Measurements from ENCODE around the gene ERO1B.
"Not testable (repeated sequence)": the region's sequence is repeated elsewhere in the genome, so short reads cannot be mapped to it uniquely, and the experiment has no call there.

ERO1B gene

GRCh38 chr1:236193184-236193583 is 88.6 kb downstream of the ERO1B start:
- DNase-seq (ENCODE audit: low read depth in 2 of 2, low spot score in 1 of 2), result no peak

GRCh38 chr1:236188084-236188483 is 93.7 kb downstream of the ERO1B start:
- not testable (repeated sequence) for DNase-seq (ENCODE audit: low read depth in 2 of 2, low spot score in 1 of 2)

DNA sequence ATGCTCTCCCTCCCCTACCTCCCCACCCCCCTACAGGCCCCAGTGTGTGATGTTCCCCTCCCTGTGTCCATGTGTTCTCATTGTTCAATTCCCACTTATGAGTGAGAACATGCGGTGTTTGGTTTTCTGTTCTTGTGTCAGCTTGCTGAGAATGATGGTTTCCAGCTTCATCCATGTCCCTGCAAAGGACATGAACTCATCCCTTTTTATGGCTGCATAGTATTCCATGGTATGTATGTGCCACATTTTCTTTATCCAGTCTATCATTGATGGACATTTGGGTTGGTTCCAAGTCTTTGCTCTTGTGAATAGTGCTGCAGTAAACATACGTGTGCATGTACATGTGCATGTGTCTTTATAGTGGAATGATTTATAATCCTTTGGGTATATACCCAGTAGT is 95.3 kb downstream of the ERO1B start:
- DNase-seq (ENCODE audit: low read depth in 2 of 2, low spot score in 1 of 2), result not testable (repeated sequence)

GRCh38 chr1:236185687-236186086 is 96.1 kb downstream of the ERO1B start:
- DNase-seq (ENCODE audit: low read depth in 2 of 2, low spot score in 1 of 2), result no peak

- no peak for DNase-seq (ENCODE audit: low read depth in 2 of 2, low spot score in 1 of 2)
Observed at GRCh38 chr1:236181059-236181458, 100.7 kb downstream of the ERO1B start.

- no peak for DNase-seq (ENCODE audit: low read depth in 2 of 2, low spot score in 1 of 2)
Observed at GRCh38 chr1:236179634-236180033, 102.1 kb downstream of the ERO1B start.

- DNase-seq (ENCODE audit: low read depth in 2 of 2, low spot score in 1 of 2), result no peak
Observed at GRCh38 chr1:236176337-236177336, 105.1 kb downstream of the ERO1B start.

DNA sequence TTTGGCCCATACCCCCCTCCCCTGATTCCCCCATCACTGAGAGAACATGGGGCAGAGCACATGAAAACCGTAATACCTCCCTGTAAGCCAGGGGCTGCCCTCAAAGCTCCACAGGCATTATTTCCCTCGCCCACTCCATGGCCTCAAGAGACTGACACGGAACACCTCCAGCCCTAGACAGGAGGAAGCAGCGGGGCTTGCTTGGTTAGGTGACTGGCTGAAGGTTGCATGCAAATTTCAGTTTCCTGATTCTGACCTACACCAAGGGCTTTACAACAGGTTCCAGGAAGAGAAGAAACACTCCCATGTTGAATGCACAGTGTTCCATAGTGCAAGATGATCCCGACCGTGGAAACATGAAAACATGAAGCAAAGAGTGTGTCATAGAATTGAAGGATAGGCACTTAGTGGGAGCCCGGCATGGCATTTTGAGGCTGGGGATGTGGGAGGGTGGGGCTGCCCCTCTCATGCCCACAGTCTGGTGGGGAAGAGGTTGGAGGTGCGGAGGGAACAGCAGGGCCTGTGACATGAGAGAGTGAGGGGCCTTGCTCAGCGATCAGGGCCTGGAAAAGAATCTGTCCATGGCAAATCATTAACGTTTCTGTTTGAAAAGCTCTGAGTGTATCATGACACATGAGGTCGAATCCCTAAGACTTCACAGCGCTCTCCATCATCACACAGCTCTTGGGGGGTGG is 106.0 kb downstream of the ERO1B start:
- no peak for DNase-seq (ENCODE audit: low read depth in 2 of 2, low spot score in 1 of 2)

DNA sequence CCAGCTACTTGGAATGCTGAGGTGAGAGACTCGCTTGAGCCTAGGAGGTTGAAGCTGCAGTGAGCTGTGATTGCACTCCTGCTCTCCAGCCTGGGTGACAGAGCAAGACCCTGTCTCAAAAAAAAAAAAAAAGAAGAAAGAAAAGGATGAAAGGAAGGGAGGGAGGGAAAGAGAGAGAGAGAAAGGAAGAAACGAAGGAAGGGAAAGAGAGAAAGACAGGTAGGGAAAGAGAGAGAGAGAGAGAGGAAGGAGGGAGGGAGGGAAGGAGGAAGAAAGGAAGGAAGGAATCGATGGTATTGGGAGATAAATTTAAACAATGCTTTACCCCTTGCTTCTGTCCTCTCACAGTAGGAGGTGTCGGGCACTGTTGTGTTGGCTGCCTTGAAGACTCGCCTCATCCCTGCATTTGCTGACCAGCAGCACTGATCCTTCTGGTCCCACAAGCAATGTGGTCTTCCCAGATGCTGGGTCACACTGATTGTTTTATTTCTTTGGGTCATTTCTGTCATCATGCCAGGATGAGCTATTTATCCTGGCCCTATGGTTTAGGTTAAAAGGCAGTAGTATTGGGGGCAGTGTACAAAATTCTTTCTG is 108.5 kb downstream of the ERO1B start:
- DNase-seq (ENCODE audit: low read depth in 2 of 2, low spot score in 1 of 2), result no peak

- DNase-seq (ENCODE audit: low read depth in 2 of 2, low spot score in 1 of 2), result no peak
Observed at GRCh38 chr1:236172041-236172579, 109.6 kb downstream of the ERO1B start.

- DNase-seq (ENCODE audit: low read depth in 2 of 2, low spot score in 1 of 2), result no peak
Observed at GRCh38 chr1:236168716-236169429, 112.9 kb downstream of the ERO1B start.

- no peak for DNase-seq (ENCODE audit: low read depth in 2 of 2, low spot score in 1 of 2)
Observed at GRCh38 chr1:236167578-236167977, 114.2 kb downstream of the ERO1B start.

DNA sequence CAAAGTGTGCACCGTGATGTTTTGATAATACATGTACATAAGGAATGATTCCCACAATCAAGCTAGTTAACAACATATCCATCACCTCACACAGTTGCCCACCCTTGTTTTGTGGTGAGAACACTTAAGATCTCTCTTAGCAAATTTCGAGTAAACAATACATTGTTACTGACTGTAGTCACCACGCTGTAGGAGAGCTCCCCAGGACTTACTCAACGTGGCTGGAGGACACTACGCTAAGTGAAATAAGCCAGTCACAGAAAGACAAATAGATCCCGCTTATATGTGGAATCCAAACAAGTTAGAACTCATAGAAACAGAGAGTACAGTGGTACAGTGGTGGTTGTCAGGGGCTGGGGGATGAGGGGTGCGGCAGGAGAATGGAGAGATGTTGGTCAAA is 114.6 kb downstream of the ERO1B start:
- DNase-seq (ENCODE audit: low read depth in 2 of 2, low spot score in 1 of 2), result no peak

GRCh38 chr1:236166041-236166440 is 115.7 kb downstream of the ERO1B start:
- no peak for DNase-seq (ENCODE audit: low read depth in 2 of 2, low spot score in 1 of 2)
